Sigmoid colon (tissue), 4 donors: ENCODE data around the gene RAB3GAP2.

ENCODE experiments used
- CTCF ChIP-seq, 4 experiments: fragments of 450-650 bp in 3 of 4; fragments of 200-600 bp in 1 of 4; IDR thresholded peaks; one replicate each; pipeline ENCODE4 v1.5.1; 2016 to 2019; ENCODE audit warnings: antibody characterized with exemption in 4 of 4, mild to moderate bottlenecking in 3 of 4, moderate library complexity in 2 of 4
- POLR2AphosphoS5 ChIP-seq, 4 donors: sonication (generic); formaldehyde crosslinking; IDR thresholded peaks; one replicate each; pipeline ENCODE4 v1.6.1; 2017; ENCODE audit warnings: antibody characterized with exemption in 4 of 4

GRCh38 chr1:220222939-220223338 is 49.3 kb downstream of the RAB3GAP2 start:
- TF ChIP-seq CTCF (IDR thresholded peaks at IDR 0.05) = no peak
- TF ChIP-seq POLR2AphosphoS5 (IDR thresholded peaks at IDR 0.05) = no peak
